ENCODE data around the gene MYO5B. TPM values are rescaled to one million over a fixed set of nuclear protein-coding genes. Genes with fewer than 3 reads are reported as not detected.

The MYO5B gene
- polyA plus RNA-seq, 2 of the 4 experiments (the other 2 are of a cell fraction) = 6.4 to 18.4 TPM

DNA sequence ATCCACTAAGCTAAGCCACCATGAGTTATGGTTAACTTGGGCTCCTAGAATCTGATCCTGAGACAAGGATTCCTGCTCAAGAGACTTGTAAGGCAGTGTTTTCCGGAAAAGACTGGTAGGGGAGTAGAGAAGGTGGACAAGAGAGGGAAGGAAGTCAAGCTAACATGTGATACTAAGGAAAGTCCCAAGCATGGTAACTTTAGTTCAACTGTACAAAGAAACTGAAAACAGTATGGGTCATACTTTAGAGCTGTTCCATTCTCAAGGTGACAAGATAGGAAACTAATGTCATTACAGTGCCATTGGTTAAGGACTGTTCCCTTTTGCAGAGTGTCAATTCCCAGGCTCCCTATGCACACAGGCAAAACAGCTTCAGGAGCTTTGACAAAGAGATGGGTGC, 5.8 kb downstream of the MYO5B start:
- ChIA-PET CTCF (no interaction called here), POLR2A (no interaction called here)
- Histone ChIP-seq H3K4me3 (no peak overlapping the region), H3K4me1 (no peaks in the 10 kb centered on the region), H3K9me3 (no peaks in the 10 kb centered on the region), H3K27ac (no peak overlapping the region), H3K4me2 (no peak overlapping the region)
- FAIRE-seq (no peak), DNase-seq (ENCODE audit: low read depth in 1 of 2, low spot score in 1 of 2) (no peak), ATAC-seq (no peak)
- 6% methylated on average over 1 of the region's 1 CpG for WGBS (ENCODE audit: missing lambda C conversion rate)
- TF ChIP-seq MYC (IDR thresholded peaks at IDR 0.05; ENCODE audit: borderline replicate concordance, low read length) = no peak
- TF ChIP-seq, protein P1, sequence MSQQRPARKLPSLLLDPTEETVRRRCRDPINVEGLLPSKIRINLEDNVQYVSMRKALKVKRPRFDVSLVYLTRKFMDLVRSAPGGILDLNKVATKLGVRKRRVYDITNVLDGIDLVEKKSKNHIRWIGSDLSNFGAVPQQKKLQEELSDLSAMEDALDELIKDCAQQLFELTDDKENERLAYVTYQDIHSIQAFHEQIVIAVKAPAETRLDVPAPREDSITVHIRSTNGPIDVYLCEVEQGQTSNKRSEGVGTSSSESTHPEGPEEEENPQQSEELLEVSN (IDR thresholded peaks at IDR 0.05; ENCODE audit: borderline replicate concordance, low read depth) = no peak

- 49% methylated on average over 6 of the region's 6 CpGs for WGBS (ENCODE audit: missing lambda C conversion rate)
- TF ChIP-seq NFE2L2 (conservative IDR thresholded peaks at IDR 0.05; ENCODE audit: low read length) (no peak), EHF (CRISPR knock-in tag; IDR thresholded peaks at IDR 0.05) (no peak), HDAC2 (IDR thresholded peaks at IDR 0.05) (no peak), JUNB (IDR thresholded peaks at IDR 0.05) (no peak), BHLHE40 (IDR thresholded peaks at IDR 0.05; ENCODE audit: low read depth, low read length) (no peak), ATOH8 (CRISPR knock-in tag; IDR thresholded peaks at IDR 0.05; ENCODE audit: low read depth) (no peak), RCOR1 (IDR thresholded peaks at IDR 0.05; ENCODE audit: low read depth, low read length) (no peak), CHD2 (IDR thresholded peaks at IDR 0.05; ENCODE audit: low read length, partially characterized antibody) (no peak), REST (IDR thresholded peaks at IDR 0.05) (no peak), NR3C1 (IDR thresholded peaks at IDR 0.05) (no peak), ZC3H11A (IDR thresholded peaks at IDR 0.05) (no peak), RFX5 (IDR thresholded peaks at IDR 0.05) (no peak), FOXS1 (CRISPR knock-in tag; IDR thresholded peaks at IDR 0.05) (no peak), RARB (CRISPR knock-in tag; IDR thresholded peaks at IDR 0.05) (no peak), CBX2 (IDR thresholded peaks at IDR 0.05; ENCODE audit: borderline replicate concordance, low read depth) (no peak), RAD21 (conservative IDR thresholded peaks at IDR 0.05 in 1 of 2, IDR thresholded peaks at IDR 0.05 in 1 of 2) (no peak), PBX3 (IDR thresholded peaks at IDR 0.05) (no peak), MAFK (IDR thresholded peaks at IDR 0.05; ENCODE audit: partially characterized antibody) (no peak)
- TF ChIP-seq, protein P1 (IDR thresholded peaks at IDR 0.05; ENCODE audit: borderline replicate concordance, low read depth) = no peak
These were observed 6.3 kb downstream of the MYO5B start for GRCh38 chr18:50188652-50189051.

More at GRCh38 chr18:50188652-50189051, 6.3 kb downstream of the MYO5B start:
- ATAC-seq (no peak), DNase-seq (ENCODE audit: low read depth in 1 of 2, low spot score in 1 of 2) (no peak), FAIRE-seq (no peak)
- Histone ChIP-seq H3K4me1 (no peaks in the 10 kb centered on the region), H3K27ac (no peak overlapping the region), H3K4me2 (no peak overlapping the region), H3K9me3 (no peaks in the 10 kb centered on the region), H3K4me3 (no peak overlapping the region)
- ChIA-PET POLR2A (no interaction called here), CTCF (no interaction called here)

Data from A549 (cell line).